ENCODE results near the gene PKD1L1.
"Not testable (repeated sequence)": the region's sequence is repeated elsewhere in the genome, so short reads cannot be mapped to it uniquely, and the experiment has no call there.

Gene PKD1L1

GRCh38 chr7:47962262-47962661, 14.0 kb upstream of the PKD1L1 start:
- DNase-seq, result no peak

- DNase-seq, result no peak
Observed at GRCh38 chr7:47957156-47957555, 8.9 kb upstream of the PKD1L1 start.

GRCh38 chr7:47956220-47956619, 8.0 kb upstream of the PKD1L1 start:
- no peak for DNase-seq

- DNase-seq, result no peak
Observed at GRCh38 chr7:47954231-47954911, 6.1 kb upstream of the PKD1L1 start.

GRCh38 chr7:47953822-47954221, 5.6 kb upstream of the PKD1L1 start:
- DNase-seq, result no peak

GRCh38 chr7:47952224-47952623, 4.0 kb upstream of the PKD1L1 start:
- no peak for DNase-seq

GRCh38 chr7:47951374-47951773, 3.1 kb upstream of the PKD1L1 start:
- DNase-seq, result no peak

GRCh38 chr7:47950714-47951113, 2.4 kb upstream of the PKD1L1 start:
- DNase-seq, result no peak

- no peak for DNase-seq
Observed at GRCh38 chr7:47949703-47950102, 1.4 kb upstream of the PKD1L1 start.

GRCh38 chr7:47947355-47947749, 914 bp downstream of the PKD1L1 start:
- no peak for DNase-seq

- DNase-seq, result no peak
Observed at GRCh38 chr7:47946581-47947354, 1.5 kb downstream of the PKD1L1 start.

GRCh38 chr7:47945261-47946015, 2.8 kb downstream of the PKD1L1 start:
- peak; percentile 54 for DNase-seq

- no peak for DNase-seq
Observed at GRCh38 chr7:47944536-47945260, 3.6 kb downstream of the PKD1L1 start.

- no peak for DNase-seq
Observed at GRCh38 chr7:47943676-47944474, 4.4 kb downstream of the PKD1L1 start.

- not testable (repeated sequence) for DNase-seq
Observed at GRCh38 chr7:47942651-47943050, 5.6 kb downstream of the PKD1L1 start.

GRCh38 chr7:47942132-47942531, 6.1 kb downstream of the PKD1L1 start:
- DNase-seq, result no peak

- DNase-seq, result no peak
Observed at GRCh38 chr7:47941136-47941844, 7.0 kb downstream of the PKD1L1 start.

GRCh38 chr7:47940088-47941013, 7.9 kb downstream of the PKD1L1 start:
- DNase-seq, result no peak

GRCh38 chr7:47939425-47940036, 8.7 kb downstream of the PKD1L1 start:
- DNase-seq, result no peak

All from amniotic stem cell (primary cell).